ENCODE data around the gene ZFAND3. TPM values are rescaled to one million over a fixed set of nuclear protein-coding genes. Genes with fewer than 3 reads are reported as not detected.

Gene ZFAND3
- total RNA-seq, 1 donor from 2014 or later: 56.3 TPM

DNA sequence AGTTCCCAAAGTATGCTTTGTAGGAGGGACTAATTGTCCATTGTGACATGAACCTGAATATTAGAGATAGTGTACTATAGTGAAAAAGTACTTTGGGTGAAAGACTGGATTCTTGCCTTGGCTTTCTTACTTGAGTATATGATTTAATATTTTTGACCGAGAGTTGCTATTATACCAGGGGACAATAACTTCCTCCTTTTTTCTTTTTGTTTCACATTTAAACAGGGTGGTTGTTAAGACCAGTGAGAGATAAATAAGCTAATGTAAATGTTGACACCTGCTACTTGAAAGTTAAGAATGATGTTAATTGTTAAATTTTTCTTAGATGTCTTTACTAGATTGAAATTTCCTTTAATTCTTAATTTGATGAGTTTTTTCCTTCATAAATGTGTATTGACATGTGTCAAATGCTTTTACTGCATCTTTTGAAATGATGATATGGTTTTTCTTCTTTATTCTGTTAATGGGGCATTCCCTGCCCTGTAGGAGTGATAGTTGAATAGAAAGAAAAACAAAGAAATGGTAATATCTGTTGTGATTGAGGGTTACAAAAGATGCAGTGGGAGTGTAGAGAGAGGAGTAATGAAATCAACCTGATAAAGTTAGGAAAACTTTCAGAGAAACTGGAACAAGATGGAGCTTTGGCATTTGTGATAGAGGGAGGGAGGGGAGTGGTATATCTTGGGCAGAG is 48.4 kb downstream of the ZFAND3 start:
- peaks cover 13% of the 10 kb centered on the region for H3K36me3 Mint-ChIP-seq (ENCODE audit: low read depth)
- DNase-seq (no peak), ATAC-seq (ENCODE audit: low read depth) (peak; percentile 37)
- TF ChIP-seq, protein P1, sequence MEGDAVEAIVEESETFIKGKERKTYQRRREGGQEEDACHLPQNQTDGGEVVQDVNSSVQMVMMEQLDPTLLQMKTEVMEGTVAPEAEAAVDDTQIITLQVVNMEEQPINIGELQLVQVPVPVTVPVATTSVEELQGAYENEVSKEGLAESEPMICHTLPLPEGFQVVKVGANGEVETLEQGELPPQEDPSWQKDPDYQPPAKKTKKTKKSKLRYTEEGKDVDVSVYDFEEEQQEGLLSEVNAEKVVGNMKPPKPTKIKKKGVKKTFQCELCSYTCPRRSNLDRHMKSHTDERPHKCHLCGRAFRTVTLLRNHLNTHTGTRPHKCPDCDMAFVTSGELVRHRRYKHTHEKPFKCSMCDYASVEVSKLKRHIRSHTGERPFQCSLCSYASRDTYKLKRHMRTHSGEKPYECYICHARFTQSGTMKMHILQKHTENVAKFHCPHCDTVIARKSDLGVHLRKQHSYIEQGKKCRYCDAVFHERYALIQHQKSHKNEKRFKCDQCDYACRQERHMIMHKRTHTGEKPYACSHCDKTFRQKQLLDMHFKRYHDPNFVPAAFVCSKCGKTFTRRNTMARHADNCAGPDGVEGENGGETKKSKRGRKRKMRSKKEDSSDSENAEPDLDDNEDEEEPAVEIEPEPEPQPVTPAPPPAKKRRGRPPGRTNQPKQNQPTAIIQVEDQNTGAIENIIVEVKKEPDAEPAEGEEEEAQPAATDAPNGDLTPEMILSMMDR (IDR thresholded peaks at IDR 0.05): no peak
- intact Hi-C loops (cut with micrococcal nuclease): loop anchor here (10.0 kb wide), 1 partner anchor 383 kb away; no protein-coding TSS in a partner anchor
- H3K9me3 Mint-ChIP-seq: peaks cover 13% of the 10 kb centered on the region
- peak overlapping the region; percentile 36 for H3K27ac Mint-ChIP-seq
- CTCF ChIA-PET: no interaction called here
- peaks cover 60% of the 10 kb centered on the region for H3K4me1 Mint-ChIP-seq
- POLR2A ChIA-PET: interaction anchor here (0.6 kb wide), 1 partner anchor 1186 kb away, joined by 5 read pairs; no protein-coding TSS in a partner anchor
- H3K4me3 Mint-ChIP-seq: peak overlapping the region; percentile 42
- H3K27me3 Mint-ChIP-seq: no peaks in the 10 kb centered on the region

DNA sequence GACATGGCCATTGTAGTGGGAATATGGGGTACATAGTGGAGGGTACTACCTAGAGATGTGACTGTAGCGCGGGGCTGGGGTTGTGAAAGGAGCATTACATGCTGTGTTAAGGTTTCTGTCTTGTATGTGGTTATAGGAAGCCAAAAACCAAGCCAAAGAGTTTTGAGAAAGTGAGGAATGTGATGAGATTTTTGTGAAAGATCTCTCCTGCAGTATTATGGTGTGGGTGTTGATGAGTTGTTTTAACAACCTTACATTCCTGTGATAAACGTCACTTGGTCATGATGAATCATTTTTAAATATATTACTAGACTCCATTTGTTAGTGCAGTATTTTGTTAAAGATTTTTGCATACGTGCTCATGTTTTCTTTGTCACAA is 48.9 kb downstream of the ZFAND3 start:
- POLR2A ChIA-PET: interaction anchor here (0.6 kb wide), 1 partner anchor 1187 kb away, joined by 5 read pairs; no protein-coding TSS in a partner anchor
- H3K27ac Mint-ChIP-seq: peak overlapping the region; percentile 36
- no peak for ATAC-seq (ENCODE audit: low read depth)
- no peak for DNase-seq
- peaks cover 11% of the 10 kb centered on the region for H3K36me3 Mint-ChIP-seq (ENCODE audit: low read depth)
- intact Hi-C loops (cut with micrococcal nuclease): loop anchor here (10.0 kb wide), 1 partner anchor 384 kb away; no protein-coding TSS in a partner anchor
- H3K9me3 Mint-ChIP-seq: peaks cover 13% of the 10 kb centered on the region
- H3K4me1 Mint-ChIP-seq: peaks cover 62% of the 10 kb centered on the region
- TF ChIP-seq, protein P1 (IDR thresholded peaks at IDR 0.05): no peak
- CTCF ChIA-PET: no interaction called here
- no peaks in the 10 kb centered on the region for H3K27me3 Mint-ChIP-seq
- H3K4me3 Mint-ChIP-seq: peak overlapping the region; percentile 42

DNA sequence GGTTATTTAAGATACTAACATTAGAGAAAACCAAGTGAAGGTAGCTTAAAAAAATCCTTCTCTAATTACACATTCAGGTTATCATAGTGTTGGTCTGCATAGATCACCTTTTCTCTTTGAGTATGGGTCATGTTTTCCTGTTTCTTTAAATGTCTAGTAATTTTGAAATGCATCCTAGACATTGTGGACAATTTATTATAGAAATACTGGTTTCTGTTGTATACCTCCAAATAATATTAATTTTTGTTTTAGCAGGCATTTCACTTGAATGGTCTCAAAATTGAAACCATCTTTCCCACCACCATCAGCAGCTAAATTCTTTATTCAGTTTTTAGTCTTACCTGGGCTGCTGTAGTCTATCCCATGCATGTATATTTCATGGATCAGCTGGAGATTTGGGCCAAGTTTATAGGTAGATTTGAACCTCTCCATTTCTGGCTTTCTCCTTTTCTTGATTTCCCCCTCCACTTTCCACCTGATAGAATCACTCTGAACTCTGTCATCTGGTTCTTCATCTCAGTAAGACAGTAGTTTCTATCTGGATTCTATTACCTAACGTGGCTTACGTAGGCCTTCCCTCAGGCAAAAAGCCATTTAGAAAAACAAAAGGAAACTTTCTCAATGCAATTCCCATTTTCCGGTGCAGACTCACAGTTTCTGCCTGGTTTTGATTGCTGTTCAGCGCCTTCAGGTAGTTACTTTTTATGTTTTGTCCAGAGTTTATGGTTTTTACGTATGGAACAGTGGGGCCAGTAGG is 52.3 kb downstream of the ZFAND3 start:
- Mint-ChIP-seq H3K27me3 (no peaks in the 10 kb centered on the region), H3K36me3 (ENCODE audit: low read depth) (peaks cover 13% of the 10 kb centered on the region), H3K4me1 (peaks cover 61% of the 10 kb centered on the region), H3K4me3 (no peak overlapping the region), H3K27ac (no peak overlapping the region), H3K9me3 (peaks cover 13% of the 10 kb centered on the region)
- ChIA-PET POLR2A (no interaction called here), CTCF (no interaction called here)
- intact Hi-C loops (cut with micrococcal nuclease): no loop called here
- ATAC-seq (ENCODE audit: low read depth): no peak
- TF ChIP-seq, protein P1 (IDR thresholded peaks at IDR 0.05): no peak
- no peak for DNase-seq

GRCh38 chr6:37872373-37872745 is 52.8 kb downstream of the ZFAND3 start:
- no peak overlapping the region for H3K27ac Mint-ChIP-seq
- H3K4me1 Mint-ChIP-seq: peaks cover 61% of the 10 kb centered on the region
- intact Hi-C loops (cut with micrococcal nuclease): no loop called here
- TF ChIP-seq, protein P1 (IDR thresholded peaks at IDR 0.05): no peak
- H3K4me3 Mint-ChIP-seq: no peak overlapping the region
- ChIA-PET CTCF (no interaction called here), POLR2A (no interaction called here)
- ATAC-seq (ENCODE audit: low read depth) (no peak), DNase-seq (no peak)
- H3K36me3 Mint-ChIP-seq (ENCODE audit: low read depth): peaks cover 13% of the 10 kb centered on the region
- H3K27me3 Mint-ChIP-seq: no peaks in the 10 kb centered on the region
- peaks cover 13% of the 10 kb centered on the region for H3K9me3 Mint-ChIP-seq

GRCh38 chr6:37874726-37875125 is 55.2 kb downstream of the ZFAND3 start:
- Mint-ChIP-seq H3K9me3 (peaks cover 13% of the 10 kb centered on the region), H3K4me3 (no peak overlapping the region), H3K4me1 (peaks cover 67% of the 10 kb centered on the region), H3K36me3 (ENCODE audit: low read depth) (peaks cover 13% of the 10 kb centered on the region), H3K27ac (no peak overlapping the region), H3K27me3 (no peaks in the 10 kb centered on the region)
- TF ChIP-seq, protein P1 (IDR thresholded peaks at IDR 0.05): no peak
- no peak for DNase-seq
- ATAC-seq (ENCODE audit: low read depth): no peak
- ChIA-PET POLR2A (interaction anchor here (0.6 kb wide), 1 partner anchor 92 kb away, joined by 4 read pairs; no protein-coding TSS in a partner anchor), CTCF (no interaction called here)
- intact Hi-C loops (cut with micrococcal nuclease): no loop called here
